Epithelial cell of esophagus (primary cell): ENCODE measurements around the gene IQSEC2.
A peak's percentile ranks its signal among the peaks of the same experiment; 100 is the strongest.

ENCODE experiments used
- DNase-seq: peaks from one replicate; pipeline ENCODE4 v3.0.0; 2010; ENCODE audit warnings: low read depth
- H3K4me3 ChIP-seq: 2 replicates; pipeline ENCODE4 v1.5.1; 2011; ENCODE audit warnings: mild to moderate bottlenecking, low read length, control low read depth
- CTCF ChIP-seq: IDR thresholded peaks from 2 replicates; pipeline ENCODE4 v1.5.1; 2011; ENCODE audit warnings: low read depth, mild to moderate bottlenecking, low read length, control low read depth, inconsistent platforms; ENCODE audit not compliant: insufficient read depth; ENCODE audit errors: missing control alignments

IQSEC2 gene

DNA sequence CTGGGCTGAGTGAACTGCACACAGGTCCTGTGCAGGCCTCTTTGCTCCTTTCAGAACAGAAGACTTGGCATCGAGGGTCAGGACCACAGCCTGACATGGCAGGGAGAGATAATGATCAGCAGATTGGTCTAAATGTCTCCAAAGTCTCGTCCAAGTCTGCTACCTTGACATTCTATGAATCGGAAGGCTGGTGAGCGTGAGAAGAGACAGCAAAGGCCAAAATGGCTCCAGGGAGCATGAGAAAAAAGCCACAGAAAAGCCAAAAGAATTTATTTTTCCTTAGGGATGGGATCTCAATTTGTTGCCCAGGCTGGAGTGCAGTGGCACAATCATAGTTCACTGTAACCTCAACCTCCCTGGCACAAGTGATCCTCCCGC lies 32.3 kb upstream of the IQSEC2 start:
- no peak for DNase-seq
- no peak overlapping the region for H3K4me3 ChIP-seq
- TF ChIP-seq CTCF, result no peak

DNA sequence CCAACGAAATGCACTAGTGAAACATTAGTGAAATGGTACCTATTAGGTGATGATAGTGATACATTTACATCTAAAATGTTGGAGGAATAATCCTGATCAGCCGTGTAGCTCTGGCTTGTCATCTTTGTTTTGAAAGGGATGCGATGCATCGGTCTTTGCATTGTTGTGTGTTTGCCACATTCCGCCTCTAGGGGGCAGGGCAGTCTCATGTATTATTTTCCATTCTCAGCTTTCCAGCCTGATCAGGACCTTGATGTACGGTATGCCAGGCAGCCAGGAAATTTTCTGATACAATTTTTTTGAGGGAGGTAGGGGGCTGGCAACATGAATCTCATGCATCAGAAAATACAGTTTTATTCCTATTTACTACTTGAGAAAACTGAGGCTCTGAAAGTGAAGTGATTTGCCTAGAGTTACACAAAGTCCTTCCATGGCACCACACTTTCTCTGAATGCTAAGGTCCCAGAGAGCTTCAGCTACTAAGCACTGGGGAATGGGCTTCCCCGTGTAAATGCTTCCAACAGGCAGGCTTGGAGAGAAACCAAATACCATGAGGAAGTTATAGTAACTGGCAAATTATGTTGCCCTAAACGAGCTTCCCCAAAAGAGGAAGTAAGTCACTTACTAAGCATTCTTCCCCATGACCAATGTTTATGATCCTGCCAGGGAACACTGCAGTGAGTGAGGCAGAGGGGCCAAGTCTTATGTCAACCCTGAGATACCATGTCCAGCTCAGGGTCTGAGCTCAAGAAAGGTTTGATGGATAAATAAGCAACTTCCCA lies 31.8 kb upstream of the IQSEC2 start:
- DNase-seq, result peak; percentile 45
- no peak overlapping the region for H3K4me3 ChIP-seq
- TF ChIP-seq CTCF, result peak; percentile 61

DNA sequence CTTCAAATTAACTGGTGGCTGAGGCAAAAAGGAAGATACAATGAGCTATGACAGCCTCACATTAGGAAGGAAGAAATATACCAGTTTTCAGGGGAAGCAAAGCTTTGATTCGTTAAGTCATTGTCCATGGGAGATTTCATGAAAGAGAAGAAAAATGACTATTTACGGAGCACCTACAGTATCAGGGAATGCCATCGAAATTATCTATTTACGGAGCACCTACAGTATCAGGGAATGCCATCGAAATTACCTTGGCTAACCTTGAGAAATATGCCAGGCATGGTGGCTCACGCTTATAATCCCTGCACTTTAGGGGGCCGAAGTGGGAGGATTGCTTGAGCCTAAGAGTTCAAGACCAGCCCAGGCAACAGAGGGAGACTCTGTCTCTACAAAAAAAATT lies 28.5 kb upstream of the IQSEC2 start:
- no peak for TF ChIP-seq CTCF
- DNase-seq, result no peak
- no peak overlapping the region for H3K4me3 ChIP-seq

GRCh38 chrX:53308836-53309235 lies 27.5 kb upstream of the IQSEC2 start:
- DNase-seq, result no peak

DNA sequence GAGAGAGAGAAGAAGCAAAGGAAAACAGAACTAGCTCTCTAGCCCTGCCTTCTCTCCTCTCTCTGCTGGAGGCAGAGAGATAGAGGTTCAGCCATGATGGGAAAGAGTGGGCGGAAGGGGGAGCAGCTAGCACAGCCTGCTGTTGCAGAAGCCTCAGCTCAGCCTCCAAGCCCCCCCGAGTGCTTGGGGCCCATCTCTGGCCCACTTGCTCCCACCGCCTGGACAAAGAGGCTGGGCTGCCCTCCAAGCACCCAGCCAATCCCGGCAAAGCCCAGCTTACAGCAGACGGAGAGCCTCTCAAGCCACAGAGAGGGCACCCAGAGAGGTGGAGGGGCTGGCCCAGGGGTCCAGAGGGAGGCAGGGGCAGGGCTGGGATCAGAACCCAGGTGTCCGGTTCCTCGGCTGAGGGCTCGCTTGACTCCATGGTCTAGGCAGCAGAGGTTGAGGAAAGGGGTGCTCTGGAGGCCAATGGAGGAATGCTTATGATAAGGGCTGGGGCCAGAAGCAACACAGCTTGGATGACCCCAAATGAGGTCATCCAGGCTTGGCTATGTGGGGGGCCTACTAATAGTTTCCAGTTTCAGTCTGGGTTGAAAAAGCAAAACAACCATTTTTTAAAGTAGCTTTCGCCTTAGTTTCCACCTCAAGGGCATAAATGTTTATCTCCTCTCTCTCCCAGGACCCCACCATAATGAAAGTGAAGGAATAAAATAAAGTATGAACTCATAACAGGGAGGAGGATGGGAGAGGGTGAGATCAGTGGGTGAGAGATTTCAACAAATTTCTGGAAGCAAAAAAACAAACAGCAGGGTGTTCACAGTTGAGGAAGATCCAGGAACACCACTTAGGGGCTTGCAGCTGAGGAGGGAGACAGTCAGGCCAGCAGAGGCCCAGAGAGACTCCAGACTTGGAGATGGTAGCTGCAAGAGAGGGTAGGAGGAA lies 24.9 kb upstream of the IQSEC2 start:
- H3K4me3 ChIP-seq, result no peak overlapping the region
- no peak for DNase-seq
- TF ChIP-seq CTCF, result no peak

More at GRCh38 chrX:53308836-53309235, 27.5 kb upstream of the IQSEC2 start:
- no peak for TF ChIP-seq CTCF
- no peak overlapping the region for H3K4me3 ChIP-seq

DNA sequence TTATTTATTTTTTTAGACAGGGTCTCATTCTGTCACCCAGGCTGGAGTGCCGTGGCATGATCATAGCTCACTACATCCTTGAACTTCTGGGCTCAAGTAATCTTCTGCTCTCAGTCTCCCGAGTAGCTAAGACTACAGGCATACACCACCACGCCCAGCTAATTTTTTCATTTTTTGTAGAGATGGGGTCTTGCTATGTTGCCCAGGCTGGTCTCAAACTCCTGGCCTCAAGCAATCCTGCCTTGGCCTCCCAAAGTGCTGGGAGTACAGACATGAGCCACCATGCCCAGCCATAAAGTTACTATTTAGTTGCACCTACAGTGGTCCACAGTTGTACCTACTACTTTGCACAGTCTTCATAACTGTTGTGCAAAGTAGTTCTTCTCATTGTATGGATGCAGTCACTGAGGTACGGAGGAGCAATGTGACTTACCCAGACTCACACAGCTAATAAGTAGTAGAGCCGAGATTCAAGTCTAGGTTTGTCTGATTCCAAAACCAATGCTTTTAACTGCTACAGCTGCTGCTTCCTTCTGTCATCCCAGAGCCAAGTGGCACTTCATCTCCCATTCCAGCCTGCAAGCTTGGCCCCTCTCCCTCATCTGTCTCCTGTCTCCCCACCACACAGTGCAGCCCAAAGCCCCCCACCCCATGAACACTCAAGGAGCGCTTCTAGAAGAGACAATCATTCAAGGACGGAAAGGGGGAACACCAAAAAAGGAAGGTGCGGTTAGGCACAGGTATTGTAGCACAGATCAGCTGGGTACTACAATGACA lies 24.0 kb upstream of the IQSEC2 start:
- no peak overlapping the region for H3K4me3 ChIP-seq
- TF ChIP-seq CTCF, result no peak
- no peak for DNase-seq
